Sigmoid colon (tissue), 7 donors: ENCODE measurements around the gene PRODH. TPM values are rescaled to one million over a fixed set of nuclear protein-coding genes. Genes with fewer than 3 reads are reported as not detected.
"Not testable (repeated sequence)": the region's sequence is repeated elsewhere in the genome, so short reads cannot be mapped to it uniquely, and the experiment has no call there.

ENCODE experiments used
- DNase-seq: peaks from one replicate; pipeline ENCODE4 v3.0.0-alpha.2; 2019
- H3K27ac ChIP-seq, 4 donors: fragments of 200-600 bp; sonication (generic); one replicate each; pipeline ENCODE4 v1.5.1; 2016 to 2019; ENCODE audit warnings: mild to moderate bottlenecking in 1 of 4
- H3K27me3 ChIP-seq, 3 donors: fragments of 200-600 bp; sonication (generic); one replicate each; pipeline ENCODE4 v1.5.1; 2019; ENCODE audit warnings: mild to moderate bottlenecking in 1 of 3
- H3K36me3 ChIP-seq, 4 donors: fragments of 200-600 bp; sonication (generic); one replicate each; pipeline ENCODE4 v1.5.1; 2016 to 2019
- H3K4me1 ChIP-seq, 4 donors: fragments of 200-600 bp; sonication (generic); one replicate each; pipeline ENCODE4 v1.5.1; 2017 to 2019
- H3K4me3 ChIP-seq, 4 donors: fragments of 200-600 bp; sonication (generic); one replicate each; pipeline ENCODE4 v1.5.1; 2017 to 2019; ENCODE audit warnings: mild to moderate bottlenecking in 2 of 4, moderate library complexity in 1 of 4
- H3K9me3 ChIP-seq, 4 donors: fragments of 200-600 bp in 3 of 4; sonication (generic) in 3 of 4; one replicate each; pipeline versions ENCODE4 v1.5.1 to v1.6.1; 2013 to 2019
- CTCF ChIP-seq, 4 experiments: fragments of 450-650 bp in 3 of 4; fragments of 200-600 bp in 1 of 4; IDR thresholded peaks; one replicate each; pipeline ENCODE4 v1.5.1; 2016 to 2019; ENCODE audit warnings: antibody characterized with exemption in 4 of 4, mild to moderate bottlenecking in 3 of 4, moderate library complexity in 2 of 4
- EP300 ChIP-seq, 4 donors: sonication (generic); formaldehyde crosslinking; IDR thresholded peaks; one replicate each; pipeline ENCODE4 v1.6.1; 2017; ENCODE audit warnings: antibody characterized with exemption in 4 of 4
- POLR2A ChIP-seq, 2 donors: fragments of 450-650 bp; IDR thresholded peaks; one replicate each; pipeline ENCODE4 v1.6.1; 2016; ENCODE audit warnings: antibody characterized with exemption in 2 of 2, mild to moderate bottlenecking in 2 of 2, moderate library complexity in 2 of 2
- POLR2AphosphoS5 ChIP-seq, 4 donors: sonication (generic); formaldehyde crosslinking; IDR thresholded peaks; one replicate each; pipeline ENCODE4 v1.6.1; 2017; ENCODE audit warnings: antibody characterized with exemption in 4 of 4
- WGBS, 2 donors: extraction: QIAGEN DNeasy Blood & Tissue Kit; methylation state at CpG; one replicate each; pipeline ENCODE4 v1.1.7; 2013; 5-methylcytosine and 5-hydroxymethylcytosine counted together
- intact Hi-C: fragments of 100-400 bp; cut with DNase I; formaldehyde crosslinking; loops from one replicate; pipeline ENCODE4 v1.15.1; 2023
- polyA plus RNA-seq, 3 donors: library from polyadenylated mRNA; stranded (reverse); fragments of 200-250 nt; gene quantifications; one replicate each; pipeline ENCODE4 v1.2.3, GENCODE V29; 2013
- total RNA-seq, 4 donors: library from RNA; depleted of rRNA; stranded (reverse); fragments of >200 nt; gene quantifications; one replicate each; pipeline ENCODE4 v1.1.0, GENCODE V29; 2016
- donor health status: healthy with polysubstance abuse.
- donor health status: Bipolar disorder and iron deficiency.
- donor health status: healthy.

The PRODH gene
- total and polyA plus RNA-seq, 7 donors: 2.5 to 4.8 (median 3.6) TPM; not detected in 2

GRCh38 chr22:18975434-18976196 is 39.5 kb upstream of the PRODH start:
- Histone ChIP-seq H3K36me3 (no peaks in the 10 kb centered on the region), H3K4me3 (no peak overlapping the region), H3K27ac (no peak overlapping the region), H3K27me3 (peaks cover 3 to 16% (median 14%) of the 10 kb centered on the region in 3 donors), H3K9me3 (peaks cover 0 to 5% (median 0%) of the 10 kb centered on the region in 4 donors), H3K4me1 (peaks cover 0 to 5% (median 4%) of the 10 kb centered on the region in 4 donors)
- intact Hi-C loops: no loop called here
- DNase-seq: no peak
- TF ChIP-seq EP300 (IDR thresholded peaks at IDR 0.05) (no peak), POLR2A (IDR thresholded peaks at IDR 0.05) (no peak), POLR2AphosphoS5 (IDR thresholded peaks at IDR 0.05) (no peak), CTCF (IDR thresholded peaks at IDR 0.05) (no peak)
- 51 to 75% methylated on average over 16 of the region's 16 CpGs for WGBS, 2 donors

GRCh38 chr22:18974477-18975180 is 38.5 kb upstream of the PRODH start:
- H3K4me1 ChIP-seq: peaks cover 0 to 12% (median 8%) of the 10 kb centered on the region in 4 donors
- TF ChIP-seq POLR2A (IDR thresholded peaks at IDR 0.05) (no peak), CTCF (IDR thresholded peaks at IDR 0.05) (no peak), POLR2AphosphoS5 (IDR thresholded peaks at IDR 0.05) (no peak), EP300 (IDR thresholded peaks at IDR 0.05) (no peak)
- H3K36me3 ChIP-seq: no peaks in the 10 kb centered on the region
- H3K27me3 ChIP-seq: peaks cover 10 to 24% (median 22%) of the 10 kb centered on the region in 3 donors
- 79 to 87% methylated on average over 18 of the region's 18 CpGs for WGBS, 2 donors
- H3K9me3 ChIP-seq: no peaks in the 10 kb centered on the region
- DNase-seq: no peak
- no peak overlapping the region for H3K4me3 ChIP-seq
- no peak overlapping the region for H3K27ac ChIP-seq
- intact Hi-C loops: no loop called here

- DNase-seq: no peak
- H3K9me3 ChIP-seq: no peaks in the 10 kb centered on the region
- TF ChIP-seq CTCF (IDR thresholded peaks at IDR 0.05) (no peak), POLR2A (IDR thresholded peaks at IDR 0.05) (no peak), EP300 (IDR thresholded peaks at IDR 0.05) (no peak), POLR2AphosphoS5 (IDR thresholded peaks at IDR 0.05) (no peak)
- WGBS, 2 donors: 58 to 81% methylated on average over 18 of the region's 18 CpGs
- H3K36me3 ChIP-seq: no peaks in the 10 kb centered on the region
- intact Hi-C loops: no loop called here
- H3K4me1 ChIP-seq: peaks cover 0 to 13% (median 8%) of the 10 kb centered on the region in 4 donors
- H3K4me3 ChIP-seq: no peak overlapping the region
- H3K27ac ChIP-seq: no peak overlapping the region
- H3K27me3 ChIP-seq: peaks cover 14 to 34% (median 26%) of the 10 kb centered on the region in 3 donors
Observed at GRCh38 chr22:18973264-18974031, 37.4 kb upstream of the PRODH start.

- H3K27me3 ChIP-seq: peaks cover 14 to 42% (median 34%) of the 10 kb centered on the region in 3 donors
- H3K4me3 ChIP-seq, H3K9me3 ChIP-seq, H3K36me3 ChIP-seq, DNase-seq, intact Hi-C loops, H3K27ac ChIP-seq: not testable (repeated sequence)
- H3K4me1 ChIP-seq: peaks cover 0 to 13% (median 8%) of the 10 kb centered on the region in 4 donors
- WGBS, 2 donors: 79 to 92% methylated on average over 8 of the region's 8 CpGs
Observed at GRCh38 chr22:18972591-18972990, 36.5 kb upstream of the PRODH start.

- not testable (repeated sequence) for DNase-seq
- 82 to 93% methylated on average over 7 of the region's 7 CpGs for WGBS, 2 donors
Observed at GRCh38 chr22:18972029-18972428, 35.9 kb upstream of the PRODH start.

More at GRCh38 chr22:18972029-18972428, 35.9 kb upstream of the PRODH start:
- H3K36me3 ChIP-seq, H3K9me3 ChIP-seq, H3K27ac ChIP-seq, intact Hi-C loops, H3K4me3 ChIP-seq: not testable (repeated sequence)
- Histone ChIP-seq H3K27me3 (peaks cover 16 to 48% (median 34%) of the 10 kb centered on the region in 3 donors), H3K4me1 (peaks cover 0 to 13% (median 8%) of the 10 kb centered on the region in 4 donors)
